ENCODE measurements around the gene ARMH4.

ARMH4 gene

GRCh38 chr14:57970175-57970574, 181.8 kb downstream of the ARMH4 start:
- DNase-seq = no peak

GRCh38 chr14:57963071-57963470, 188.9 kb downstream of the ARMH4 start:
- no peak for DNase-seq

GRCh38 chr14:57962325-57963035, 189.5 kb downstream of the ARMH4 start:
- DNase-seq = peak in 1 of 58 donors; percentile 3

GRCh38 chr14:57961786-57962060, 190.3 kb downstream of the ARMH4 start:
- DNase-seq = no peak

- DNase-seq = no peak
These were observed 190.8 kb downstream of the ARMH4 start for GRCh38 chr14:57960946-57961785.

GRCh38 chr14:57957441-57957840, 194.6 kb downstream of the ARMH4 start:
- DNase-seq = no peak

All from anterior cingulate cortex (tissue), 58 donors.